CD1c-positive myeloid dendritic cell (primary cell): Measurements from ENCODE around the gene LIG1.
A peak's percentile ranks its signal among the peaks of the same experiment; 100 is the strongest.

Experiments used
- DNase-seq: peaks from one replicate; pipeline ENCODE4 v3.0.0-alpha.2; 2016; ENCODE audit errors: extremely low spot score

Gene LIG1

GRCh38 chr19:48169939-48170803 lies at the start of gene LIG1, which contains the start of gene ZSWIM9:
Gene LIG1 (minus strand): TSS chr19:48170344. CDS start chr19:48165566, 4,778 bp downstream.
Gene ZSWIM9 (plus strand): TSS chr19:48170680. CDS start chr19:48171803, 1,123 bp downstream.
- DNase-seq: peak; percentile 97

GRCh38 chr19:48218997-48219396 lies 48.9 kb upstream of the LIG1 start:
- no peak for DNase-seq

GRCh38 chr19:48216933-48217332 lies 46.8 kb upstream of the LIG1 start:
- DNase-seq: no peak

GRCh38 chr19:48213959-48214358 lies 43.8 kb upstream of the LIG1 start:
- DNase-seq: no peak

DNA sequence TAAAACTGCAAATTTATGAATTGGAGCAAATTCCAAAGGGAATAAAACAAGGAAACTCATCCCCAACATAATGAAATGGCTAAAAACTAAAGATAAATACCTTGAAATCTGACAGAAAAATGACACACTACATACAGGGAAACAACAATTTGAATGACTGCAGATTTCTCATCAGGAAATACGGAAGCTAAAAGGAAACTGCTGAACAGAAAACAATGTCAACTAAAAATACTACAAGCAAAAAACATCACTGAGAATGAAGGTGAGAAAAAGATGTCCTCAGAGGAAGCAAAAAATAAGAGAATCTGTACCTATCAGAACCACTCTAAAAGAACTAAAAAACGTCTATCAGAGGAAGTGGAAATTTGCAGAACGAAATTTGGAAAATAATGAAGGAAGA lies 39.9 kb upstream of the LIG1 start:
- no peak for DNase-seq

- peak; percentile 56 for DNase-seq
Measured at GRCh38 chr19:48206397-48207093, 36.4 kb upstream of the LIG1 start.

GRCh38 chr19:48203794-48204628 lies 33.9 kb upstream of the LIG1 start:
- DNase-seq: peak; percentile 94

DNA sequence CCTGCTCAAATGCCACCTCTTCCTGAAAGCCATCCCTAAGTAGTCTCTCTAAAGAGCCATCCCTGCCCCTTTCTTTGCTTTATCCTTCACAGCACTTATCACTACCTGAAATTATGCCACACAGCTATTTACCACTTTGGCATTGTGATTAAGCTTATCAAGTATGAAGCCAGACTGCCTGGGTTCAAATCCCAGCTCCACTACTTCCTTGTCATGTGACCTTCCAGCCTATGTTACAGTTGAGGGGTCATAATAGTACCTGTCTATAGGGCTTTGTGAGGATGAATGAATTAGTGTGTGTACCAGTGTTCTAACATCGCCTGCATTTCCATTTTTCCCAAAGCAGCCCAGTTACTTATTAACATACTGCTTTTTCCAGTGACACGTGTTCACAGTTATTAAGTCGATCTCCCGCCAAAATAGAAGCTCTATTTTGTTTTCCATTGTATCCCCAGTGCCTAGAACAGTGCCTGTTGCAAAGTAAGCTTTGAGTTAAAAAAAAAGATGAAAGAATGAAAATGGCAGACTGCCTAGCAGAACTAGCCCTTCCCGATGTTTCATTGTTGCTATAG lies 33.2 kb upstream of the LIG1 start:
- no peak for DNase-seq

DNA sequence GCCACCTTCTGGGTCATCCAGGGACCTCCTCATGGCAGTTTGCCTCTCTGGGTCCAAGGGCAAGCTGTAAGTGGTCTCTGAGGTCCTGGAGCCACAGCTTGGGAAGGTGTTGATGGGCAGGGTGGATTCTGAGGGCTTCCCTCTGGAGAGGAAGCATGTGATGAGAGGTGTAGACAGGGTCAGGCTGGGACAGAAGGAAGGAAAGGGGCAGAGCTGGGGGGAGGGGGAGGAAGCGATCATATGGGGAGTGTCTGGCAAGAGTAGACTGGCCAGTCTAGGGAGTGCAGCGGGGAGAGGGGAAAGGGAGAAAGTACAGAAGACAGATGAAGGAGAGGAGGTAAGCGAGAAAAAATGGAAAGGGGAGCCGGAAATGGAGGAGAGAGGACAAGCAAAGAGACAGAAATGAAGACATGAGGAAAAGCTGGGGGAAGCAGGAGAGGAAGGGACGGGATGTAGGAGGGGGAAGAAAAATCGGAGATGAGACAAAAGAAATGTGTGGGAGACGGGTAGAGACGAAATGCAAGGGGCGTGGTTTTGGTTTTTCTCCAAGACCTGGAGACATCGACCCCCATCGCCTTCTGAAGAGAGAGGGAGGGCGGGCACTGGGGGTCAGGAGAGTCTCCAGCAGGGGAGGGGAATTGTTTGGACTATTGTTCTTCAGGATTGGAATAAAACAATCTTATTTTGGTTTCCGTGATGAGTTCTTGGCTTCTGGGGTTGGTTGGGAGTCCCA lies 27.0 kb upstream of the LIG1 start:
- DNase-seq: no peak

DNA sequence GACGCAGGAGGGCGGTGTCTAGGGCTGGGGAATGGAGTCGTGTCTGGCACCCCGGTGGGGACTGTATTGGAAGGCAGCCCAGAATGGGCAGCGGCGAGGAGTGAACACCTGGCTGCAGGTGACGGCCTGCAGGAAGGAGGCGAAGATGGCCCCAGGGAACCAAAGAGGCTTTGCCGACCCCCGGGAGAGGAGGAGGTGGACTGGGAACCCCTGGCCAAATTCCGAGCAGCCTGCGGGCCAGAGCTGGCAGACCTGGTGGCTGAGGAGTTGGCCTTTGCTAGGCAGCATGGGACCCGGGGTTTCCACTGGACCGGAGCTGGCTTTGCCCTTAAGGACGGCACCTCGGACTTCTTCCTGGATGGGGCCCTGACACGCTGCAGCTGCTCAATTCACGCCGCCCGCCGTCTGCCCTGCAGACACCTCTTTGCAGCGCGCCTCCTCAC lies 26.2 kb upstream of the LIG1 start:
- DNase-seq: no peak

DNA sequence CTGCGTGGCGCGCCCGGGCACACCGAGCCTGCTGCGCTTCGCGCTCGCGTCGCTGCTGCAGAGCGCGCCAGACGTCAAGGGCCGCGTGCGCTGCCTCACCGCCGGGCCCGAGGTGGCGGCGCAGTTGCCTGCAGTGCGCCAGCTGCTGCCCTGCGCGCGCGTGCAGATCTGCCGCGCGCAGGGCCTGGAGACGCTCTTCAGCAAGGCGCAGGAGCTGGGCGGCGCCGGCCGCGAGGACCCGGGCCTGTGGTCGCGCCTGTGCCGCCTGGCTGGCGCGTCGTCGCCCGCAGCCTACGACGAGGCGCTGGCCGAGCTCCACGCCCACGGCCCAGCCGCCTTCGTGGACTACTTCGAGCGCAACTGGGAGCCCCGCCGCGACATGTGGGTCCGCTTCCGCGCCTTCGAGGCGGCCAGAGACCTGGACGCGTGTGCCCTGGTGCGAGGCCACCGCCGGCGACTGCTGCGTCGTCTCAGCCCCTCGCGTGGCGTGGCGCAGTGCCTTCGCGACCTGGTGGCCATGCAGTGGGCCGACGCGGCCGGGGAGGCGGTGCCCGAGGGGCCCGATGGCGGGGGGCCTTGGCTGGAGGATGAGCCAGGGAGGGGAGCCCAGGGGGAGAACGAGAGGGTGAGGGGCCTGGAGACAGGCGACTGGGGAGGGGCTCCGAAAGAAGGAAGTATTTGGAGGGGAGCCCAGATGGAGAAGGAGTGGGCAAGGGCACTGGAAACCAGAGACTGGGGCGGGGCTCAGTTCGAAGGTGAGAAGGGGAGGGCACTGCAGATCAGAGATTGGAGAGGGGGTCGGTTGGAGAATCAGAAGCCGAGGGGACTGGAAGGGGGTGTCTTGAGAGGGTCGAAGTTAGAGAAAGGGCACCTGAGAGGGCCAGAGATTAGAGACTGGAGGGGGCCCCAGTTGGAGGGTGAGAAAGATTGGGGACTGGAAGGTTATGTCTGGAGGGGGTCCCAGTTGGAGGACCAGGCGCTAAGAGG lies 25.0 kb upstream of the LIG1 start:
- DNase-seq: no peak

GRCh38 chr19:48194041-48194843 lies 24.1 kb upstream of the LIG1 start:
- DNase-seq: peak; percentile 36

DNA sequence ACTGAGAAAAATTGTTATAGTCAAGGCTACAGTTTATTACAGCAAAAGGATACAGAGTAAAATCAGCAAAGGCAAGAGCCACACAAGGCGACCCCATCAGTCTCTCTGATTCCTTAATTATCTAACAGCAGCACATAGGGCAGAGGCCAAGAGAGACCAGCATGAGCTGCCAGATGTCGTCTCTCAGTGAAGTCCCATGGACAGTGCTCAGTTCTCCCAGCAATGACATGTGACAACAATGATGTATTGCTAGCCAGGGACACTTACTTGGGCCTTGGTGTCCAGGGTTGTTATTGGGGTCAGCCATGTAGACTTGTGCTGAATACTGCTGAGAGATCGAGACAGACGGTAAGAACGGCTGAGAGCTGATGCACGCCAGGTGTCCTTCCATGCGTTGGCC lies 22.6 kb upstream of the LIG1 start:
- DNase-seq: no peak

GRCh38 chr19:48190885-48191284 lies 20.7 kb upstream of the LIG1 start:
- no peak for DNase-seq

DNA sequence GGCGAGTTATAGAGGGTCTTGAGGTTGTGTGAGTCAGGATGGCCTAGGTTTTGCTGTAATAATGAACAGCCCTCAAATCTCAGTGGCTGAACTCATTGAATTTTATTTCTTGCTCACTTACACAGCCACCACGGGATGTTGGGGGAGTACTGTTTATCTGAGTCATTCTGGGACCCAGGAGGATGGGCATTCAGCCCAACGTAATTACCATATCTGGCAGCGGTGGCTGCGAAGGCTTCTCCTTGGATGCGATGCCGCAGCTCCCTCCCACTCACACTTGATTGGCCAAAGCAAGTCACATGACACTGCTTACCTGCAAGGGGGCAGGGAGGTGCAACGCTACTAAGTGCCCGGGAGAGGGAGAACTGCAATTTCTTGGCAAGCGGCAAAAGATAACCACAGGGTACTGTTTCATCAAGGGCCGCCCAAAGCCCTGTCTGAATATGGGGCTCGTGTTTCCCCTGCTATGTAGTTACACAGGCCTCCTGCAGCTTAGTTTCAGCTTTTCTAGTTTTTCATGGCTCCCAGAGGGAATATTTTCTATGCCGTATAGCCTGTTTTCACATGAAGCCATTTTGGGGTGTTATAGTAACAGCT lies 20.2 kb upstream of the LIG1 start:
- DNase-seq: peak; percentile 15

DNA sequence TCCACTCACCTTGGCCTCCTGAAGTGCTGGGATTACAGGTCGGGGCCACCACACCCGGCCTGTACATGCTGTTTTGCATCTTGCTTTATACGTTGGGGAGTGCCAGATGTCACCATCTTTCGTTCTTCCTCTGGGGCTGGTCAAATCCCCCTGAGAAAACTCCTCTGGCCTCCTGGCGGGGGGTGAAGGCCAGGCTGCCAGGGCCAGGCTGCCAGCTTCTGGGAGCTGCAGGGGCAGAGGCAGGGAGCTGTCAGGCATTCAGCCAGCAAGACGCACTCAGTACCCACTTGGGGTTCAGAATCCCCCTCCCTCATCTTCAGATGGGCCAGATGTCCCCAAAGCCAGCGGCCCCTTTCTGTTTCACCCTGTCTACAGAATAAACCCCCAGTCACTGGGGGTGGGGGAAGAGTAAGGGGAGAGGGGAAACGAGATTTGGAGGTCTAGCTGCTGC lies 16.4 kb upstream of the LIG1 start:
- DNase-seq: no peak

DNA sequence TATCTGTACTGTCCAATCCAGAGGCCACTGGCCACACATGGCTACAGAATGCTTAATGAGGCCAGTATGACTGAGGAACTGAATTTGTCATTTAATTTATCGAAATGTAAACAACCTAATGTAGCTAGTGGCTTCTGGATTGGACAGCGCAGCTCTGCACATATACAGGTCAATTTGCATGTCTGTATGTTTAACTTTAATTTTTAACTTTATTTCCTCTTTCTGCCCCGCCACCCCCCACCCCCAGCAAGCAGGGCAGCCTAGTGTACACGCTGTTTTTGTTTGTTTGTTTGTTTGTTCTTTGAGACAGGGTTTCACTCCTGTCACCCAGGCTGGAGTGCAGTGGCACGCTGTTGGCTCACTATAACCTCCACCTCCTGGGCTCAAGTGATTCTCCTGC lies 15.9 kb upstream of the LIG1 start:
- no peak for DNase-seq

DNA sequence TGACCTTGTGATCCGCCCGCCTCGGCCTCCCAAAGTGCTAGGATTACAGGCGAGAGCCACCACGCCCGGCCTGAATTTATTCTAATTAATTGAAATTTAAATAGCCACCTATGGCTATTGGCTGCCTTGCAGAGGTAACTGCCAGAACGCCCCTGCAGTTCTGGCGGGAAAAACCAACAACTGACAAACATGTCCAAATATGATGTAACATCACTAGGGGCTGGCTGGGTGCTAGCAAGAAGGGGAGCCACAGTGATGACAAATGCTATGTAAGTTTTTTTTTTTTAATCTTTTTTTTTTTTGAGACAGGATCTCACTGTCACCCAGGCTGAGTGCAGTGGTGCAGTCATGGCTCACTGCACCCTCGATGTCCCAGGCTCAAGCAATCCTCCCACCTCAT lies 13.2 kb upstream of the LIG1 start:
- no peak for DNase-seq
